Stomach (tissue), 9 donors: ENCODE data around the gene MBOAT2. TPM values are rescaled to one million over a fixed set of nuclear protein-coding genes. Genes with fewer than 3 reads are reported as not detected.

Source experiments
- DNase-seq, 2 donors: peaks; one replicate each; pipeline versions ENCODE4 v3.0.0 to v3.0.0-alpha.2; 2013 to 2019
- H3K27ac ChIP-seq, 5 donors: fragments of 200-600 bp in 4 of 5; sonication (generic) in 4 of 5; one replicate each; pipeline ENCODE4 v1.5.1; 2013 to 2019; ENCODE audit warnings: mild to moderate bottlenecking in 1 of 5, moderate library complexity in 1 of 5
- H3K27me3 ChIP-seq, 3 donors: fragments of 200-600 bp; sonication (generic); one replicate each; pipeline ENCODE4 v1.5.1; 2017 to 2019; ENCODE audit warnings: mixed run types in 1 of 3
- H3K36me3 ChIP-seq, 4 donors: fragments of 200-600 bp; sonication (generic); 1 replicate in 3 of 4; 2 replicates in 1 of 4; pipeline ENCODE4 v1.5.1; 2016 to 2019
- H3K4me1 ChIP-seq, 4 donors: fragments of 200-600 bp; sonication (generic); one replicate each; pipeline ENCODE4 v1.5.1; 2016 to 2019
- H3K4me3 ChIP-seq, 4 donors: fragments of 200-600 bp; sonication (generic) in 3 of 4; one replicate each; pipeline ENCODE4 v1.5.1; 2016 to 2019; ENCODE audit warnings: mild to moderate bottlenecking in 1 of 4
- H3K9me3 ChIP-seq, 4 donors: fragments of 200-600 bp; sonication (generic); one replicate each; pipeline ENCODE4 v1.5.1; 2016 to 2019
- EP300 ChIP-seq: sonication (generic); formaldehyde crosslinking; IDR thresholded peaks from one replicate; pipeline ENCODE4 v1.6.1; 2017; ENCODE audit warnings: antibody characterized with exemption
- POLR2A ChIP-seq, 4 donors: fragments of 450-650 bp; IDR thresholded peaks; one replicate each; pipeline ENCODE4 v1.6.1; 2016; ENCODE audit warnings: antibody characterized with exemption in 4 of 4, control low read depth in 2 of 4, mild to moderate bottlenecking in 1 of 4, moderate library complexity in 1 of 4
- POLR2AphosphoS5 ChIP-seq, 3 donors: sonication (generic); formaldehyde crosslinking; IDR thresholded peaks; one replicate each; pipeline ENCODE4 v1.6.1; 2016; ENCODE audit warnings: antibody characterized with exemption in 3 of 3
- WGBS, 5 donors: extraction: QIAGEN DNeasy Blood & Tissue Kit in 3 of 5; methylation state at CpG; one replicate each; pipeline versions ENCODE4 v1.1.5 to v1.1.7; 2013 to 2018; 5-methylcytosine and 5-hydroxymethylcytosine counted together
- intact Hi-C: fragments of 100-400 bp; cut with DNase I; formaldehyde crosslinking; loops from one replicate; pipeline ENCODE4 v1.15.1; 2023; ENCODE audit warnings: low total_unique reads
- polyA plus RNA-seq, 3 donors: library from polyadenylated mRNA; stranded (reverse); fragments of 200-250 nt; gene quantifications; one replicate each; pipeline ENCODE4 v1.2.3, GENCODE V29; 2013
- total RNA-seq, 5 donors: library from RNA; depleted of rRNA; stranded (reverse); fragments of >200 nt; gene quantifications; one replicate each; pipeline versions ENCODE4 v1.1.0 to v1.2.3, GENCODE V29; 2014 to 2016
- TF ChIP-seq, protein P1 (sequence below), 7 experiments: fragments of 450-650 bp in 4 of 7; fragments of 200-600 bp in 3 of 7; sonication (generic) in 3 of 7; IDR thresholded peaks; one replicate each; pipeline ENCODE4 v1.5.1; 2016 to 2019; ENCODE audit warnings: antibody characterized with exemption in 7 of 7, control low read depth in 2 of 7, mild to moderate bottlenecking in 1 of 7
- donor health status: healthy with polysubstance abuse.
- donor health status: Bipolar disorder and iron deficiency.
- donor health status: healthy.

MBOAT2 gene
- total and polyA plus RNA-seq, 8 donors = 2.2 to 65.5 (median 12.9) TPM

DNA sequence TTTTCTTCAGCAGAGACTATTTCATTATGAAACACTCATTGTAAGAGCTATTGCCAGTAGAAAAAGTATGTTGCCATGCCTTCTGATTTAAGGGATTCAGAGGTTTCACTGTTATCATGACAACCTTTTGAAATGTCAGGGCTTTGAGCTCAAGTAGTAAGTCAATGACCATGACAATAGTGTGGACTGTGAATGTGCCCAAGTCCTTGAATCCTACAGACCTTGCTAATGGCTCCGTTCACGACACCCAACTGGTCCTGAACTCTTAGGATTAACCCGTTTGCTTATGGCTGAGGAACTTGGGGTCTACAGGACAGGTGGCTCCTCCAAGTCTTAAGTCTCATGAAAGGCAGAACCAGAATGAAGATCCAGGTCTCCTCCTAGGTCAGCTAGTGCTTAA, 148.5 kb downstream of the MBOAT2 start:
- Histone ChIP-seq H3K9me3 (no peaks in the 10 kb centered on the region), H3K4me1 (no peaks in the 10 kb centered on the region), H3K27me3 (no peaks in the 10 kb centered on the region), H3K27ac (no peak overlapping the region), H3K36me3 (peaks cover 0 to 3% (median 0%) of the 10 kb centered on the region in 4 donors), H3K4me3 (no peak overlapping the region)
- no peak for TF ChIP-seq POLR2A (IDR thresholded peaks at IDR 0.05)
- TF ChIP-seq, protein P1, sequence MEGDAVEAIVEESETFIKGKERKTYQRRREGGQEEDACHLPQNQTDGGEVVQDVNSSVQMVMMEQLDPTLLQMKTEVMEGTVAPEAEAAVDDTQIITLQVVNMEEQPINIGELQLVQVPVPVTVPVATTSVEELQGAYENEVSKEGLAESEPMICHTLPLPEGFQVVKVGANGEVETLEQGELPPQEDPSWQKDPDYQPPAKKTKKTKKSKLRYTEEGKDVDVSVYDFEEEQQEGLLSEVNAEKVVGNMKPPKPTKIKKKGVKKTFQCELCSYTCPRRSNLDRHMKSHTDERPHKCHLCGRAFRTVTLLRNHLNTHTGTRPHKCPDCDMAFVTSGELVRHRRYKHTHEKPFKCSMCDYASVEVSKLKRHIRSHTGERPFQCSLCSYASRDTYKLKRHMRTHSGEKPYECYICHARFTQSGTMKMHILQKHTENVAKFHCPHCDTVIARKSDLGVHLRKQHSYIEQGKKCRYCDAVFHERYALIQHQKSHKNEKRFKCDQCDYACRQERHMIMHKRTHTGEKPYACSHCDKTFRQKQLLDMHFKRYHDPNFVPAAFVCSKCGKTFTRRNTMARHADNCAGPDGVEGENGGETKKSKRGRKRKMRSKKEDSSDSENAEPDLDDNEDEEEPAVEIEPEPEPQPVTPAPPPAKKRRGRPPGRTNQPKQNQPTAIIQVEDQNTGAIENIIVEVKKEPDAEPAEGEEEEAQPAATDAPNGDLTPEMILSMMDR (IDR thresholded peaks at IDR 0.05) = no peak
- no peak for TF ChIP-seq EP300
- no peak for TF ChIP-seq POLR2AphosphoS5 (IDR thresholded peaks at IDR 0.05)
- intact Hi-C loops = no loop called here
- 90 to 97% (median 94%) methylated on average over 3 of the region's 3 CpGs for WGBS, 5 donors
- no peak for DNase-seq

DNA sequence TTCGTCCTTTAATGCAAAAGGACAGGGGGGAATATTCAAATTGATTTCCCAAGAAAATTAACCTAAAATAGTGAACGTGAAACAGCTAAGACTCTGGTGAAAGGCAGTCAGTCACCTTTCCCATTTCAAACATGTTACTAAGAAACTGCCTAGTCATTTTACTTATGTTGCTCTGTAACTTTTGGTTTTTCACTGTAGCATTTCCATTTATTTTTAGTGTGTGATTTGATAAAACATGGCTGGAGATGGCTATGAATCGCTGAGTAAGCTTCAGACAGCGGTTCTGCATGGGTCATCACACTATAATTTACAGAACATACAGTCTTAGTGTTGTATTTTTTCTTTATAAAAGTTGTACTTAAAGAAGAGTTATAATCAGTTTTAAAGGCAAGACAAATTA, 150.1 kb downstream of the MBOAT2 start:
- no peaks in the 10 kb centered on the region for H3K27me3 ChIP-seq
- 89 to 95% (median 93%) methylated on average over 4 of the region's 4 CpGs for WGBS, 5 donors

DNA sequence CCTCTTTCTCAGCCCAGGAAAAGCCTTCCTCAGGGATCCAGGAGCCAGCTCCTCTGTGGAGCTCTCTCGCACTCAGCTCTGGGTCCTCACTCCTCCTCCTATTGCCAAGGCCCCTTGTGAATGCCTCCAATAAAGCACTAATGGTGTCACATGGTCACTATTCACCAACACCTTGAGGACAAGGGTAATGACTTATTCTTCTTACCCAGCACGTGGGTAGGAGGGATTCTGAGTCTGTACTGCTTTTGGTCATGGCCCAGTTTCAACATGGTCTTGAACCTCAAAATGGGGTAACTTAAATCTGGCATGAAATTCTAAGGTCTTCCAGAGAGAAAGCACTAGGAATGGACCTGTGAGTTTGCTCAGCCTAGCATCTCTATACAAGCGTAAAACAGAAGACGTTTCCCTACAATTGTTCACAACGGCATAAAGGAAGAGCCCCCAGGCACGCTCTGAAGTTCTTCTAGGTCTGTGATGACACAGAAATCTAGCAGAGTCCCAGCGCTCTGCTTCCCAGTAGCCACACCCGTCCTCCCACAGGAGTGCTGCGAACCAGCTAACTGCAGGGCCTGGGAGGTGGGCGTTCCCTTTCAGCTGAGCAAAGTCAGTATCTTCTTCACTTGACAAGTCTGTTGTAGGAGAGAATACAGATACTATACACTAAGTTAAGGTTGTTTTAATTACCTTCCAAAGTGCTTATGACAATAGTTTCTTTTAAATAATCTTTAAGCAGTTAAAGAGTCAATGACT, 151.5 kb downstream of the MBOAT2 start:
- Histone ChIP-seq H3K27me3 (peaks cover 0 to 1% (median 0%) of the 10 kb centered on the region in 3 donors), H3K36me3 (no peaks in the 10 kb centered on the region), H3K4me3 (no peak overlapping the region), H3K27ac (no peak overlapping the region), H3K9me3 (no peaks in the 10 kb centered on the region), H3K4me1 (no peaks in the 10 kb centered on the region)
- no peak for TF ChIP-seq POLR2AphosphoS5 (IDR thresholded peaks at IDR 0.05)
- TF ChIP-seq, protein P1 (IDR thresholded peaks at IDR 0.05) = no peak
- TF ChIP-seq POLR2A (IDR thresholded peaks at IDR 0.05) = no peak
- TF ChIP-seq EP300 = no peak
- intact Hi-C loops = no loop called here
- DNase-seq = peak in 1 of 2 donors; percentile 26
- WGBS, 5 donors = 73 to 80% (median 77%) methylated on average over 10 of the region's 10 CpGs

More for the DNA sequence above, 150.1 kb downstream of the MBOAT2 start:
- Histone ChIP-seq H3K4me3 (no peak overlapping the region), H3K9me3 (no peaks in the 10 kb centered on the region), H3K27ac (no peak overlapping the region), H3K36me3 (peaks cover 0 to 3% (median 0%) of the 10 kb centered on the region in 4 donors), H3K4me1 (no peaks in the 10 kb centered on the region)
- TF ChIP-seq POLR2A (IDR thresholded peaks at IDR 0.05) (no peak), POLR2AphosphoS5 (IDR thresholded peaks at IDR 0.05) (no peak), EP300 (no peak)
- TF ChIP-seq, protein P1 (IDR thresholded peaks at IDR 0.05) = no peak
- intact Hi-C loops = no loop called here
- DNase-seq = no peak

DNA sequence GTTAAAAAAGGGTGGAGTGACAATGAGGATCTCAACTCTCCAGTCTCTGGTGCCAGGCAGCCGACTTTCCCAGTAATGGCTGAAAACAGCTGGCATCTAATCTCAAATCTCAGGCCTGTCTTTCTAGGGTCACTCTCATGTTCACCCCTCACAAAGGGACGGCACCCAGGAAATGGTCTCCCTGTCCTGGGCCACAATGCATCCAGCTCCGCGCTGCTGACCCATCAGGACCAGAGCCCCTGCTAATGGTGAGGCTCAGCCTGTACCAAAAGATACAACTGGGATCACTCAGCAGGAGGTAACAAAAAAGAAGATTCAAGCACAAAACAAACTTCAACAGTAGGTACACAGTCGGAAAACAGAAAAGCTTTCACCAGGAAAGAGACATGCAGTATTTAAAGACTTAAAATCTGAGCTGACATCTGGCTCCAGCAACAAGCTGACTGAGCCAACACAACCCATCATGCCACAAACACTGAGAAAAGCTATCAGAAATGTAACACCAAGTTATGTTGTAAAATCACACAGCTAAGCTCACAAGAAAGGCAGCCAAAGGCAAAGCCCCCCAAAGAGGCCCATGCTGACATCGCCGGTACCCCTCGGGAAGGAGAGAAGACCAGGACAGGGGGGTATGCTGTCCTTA, 152.5 kb downstream of the MBOAT2 start:
- TF ChIP-seq EP300 = no peak
- TF ChIP-seq POLR2A (IDR thresholded peaks at IDR 0.05) = no peak
- Histone ChIP-seq H3K4me3 (no peak overlapping the region), H3K9me3 (no peaks in the 10 kb centered on the region), H3K27ac (no peak overlapping the region), H3K27me3 (peaks cover 0 to 5% (median 0%) of the 10 kb centered on the region in 3 donors), H3K4me1 (no peaks in the 10 kb centered on the region), H3K36me3 (no peaks in the 10 kb centered on the region)
- DNase-seq = no peak
- whole genome bisulfite sequencing, 5 donors = 84 to 89% (median 89%) methylated on average over 8 of the region's 8 CpGs
- intact Hi-C loops = no loop called here
